Right cardiac atrium (tissue), 5 donors: Measurements from ENCODE around the gene DNAJC13. TPM values are rescaled to one million over a fixed set of nuclear protein-coding genes. Genes with fewer than 3 reads are reported as not detected.

ENCODE experiments used
- ATAC-seq, 2 donors: fragments of 200-7000 bp; cut with Tn5 transposase; one replicate each; pipeline versions ENCODE4 v1.8.0 to v1.9.1; 2020; ENCODE audit warnings: moderate library complexity in 2 of 2, mild to moderate bottlenecking in 1 of 2
- DNase-seq, 3 donors: peaks; one replicate each; pipeline ENCODE4 v3.0.0-alpha.2; 2020
- H3K27ac ChIP-seq: one replicate; pipeline ENCODE4 v1.5.1; 2013; ENCODE audit warnings: mild to moderate bottlenecking, low read length, control low read depth, moderate library complexity
- H3K27me3 ChIP-seq: one replicate; pipeline ENCODE4 v1.6.1; 2013; ENCODE audit not compliant: control insufficient read depth, insufficient read depth
- H3K4me1 ChIP-seq: one replicate; pipeline ENCODE4 v1.6.1; 2013; ENCODE audit warnings: low read length; ENCODE audit not compliant: control insufficient read depth, insufficient read depth
- H3K4me3 ChIP-seq: one replicate; pipeline ENCODE4 v1.5.1; 2013; ENCODE audit warnings: low read length, control low read depth
- H3K9me3 ChIP-seq: one replicate; pipeline ENCODE4 v1.6.1; 2013; ENCODE audit warnings: low read length; ENCODE audit not compliant: control insufficient read depth
- WGBS: extraction: QIAGEN DNeasy Blood & Tissue Kit; methylation state at CpG from one replicate; pipeline ENCODE4 v1.1.7; 2013; 5-methylcytosine and 5-hydroxymethylcytosine counted together
- intact Hi-C, 4 donors: fragments of 100-400 bp; cut with DNase I; formaldehyde crosslinking; loops; one replicate each; pipeline versions ENCODE4 v1.11.0 to v1.14.0; 2022 to 2023
- polyA plus RNA-seq: library from polyadenylated mRNA; stranded (reverse); fragments of 200-250 nt; gene quantifications from one replicate; pipeline ENCODE4 v1.2.3, GENCODE V29; 2013
- total RNA-seq, 4 donors: library from RNA; stranded (reverse); fragmentation: NEBNext Ultra II Directional; extraction: Animal tissue kit (Norgen Biotek cat#: 25700); gene quantifications; one replicate each; pipeline ENCODE4 v1.2.1, GENCODE V29; 2021
- donor health status: healthy with polysubstance abuse.
- donor health status: DM: no; HTN: yes; CAD: no.
- donor health status: DM: no; HTN: no; CAD: no.
- donor health status: DM: no; HTN: yes; CAD: no; lungs with severe emphysema.
- donor health status: DM: yes; HTN: yes; CAD: no.

The DNAJC13 gene
- total and polyA plus RNA-seq, 5 donors = 9.3 to 32.4 (median 30.2) TPM

GRCh38 chr3:132519914-132520313 lies 102.6 kb downstream of the DNAJC13 start:
- DNase-seq = no peak
- H3K27me3 ChIP-seq = no peaks in the 10 kb centered on the region
- ATAC-seq = no peak
- H3K4me3 ChIP-seq = no peak overlapping the region
- H3K9me3 ChIP-seq = no peaks in the 10 kb centered on the region
- 82% methylated on average over 5 of the region's 5 CpGs for WGBS
- H3K27ac ChIP-seq = no peak overlapping the region
- intact Hi-C loops = no loop called here
- H3K4me1 ChIP-seq = no peaks in the 10 kb centered on the region

- 50% methylated on average over 5 of the region's 5 CpGs for WGBS
Observed at GRCh38 chr3:132521901-132522300, 104.6 kb downstream of the DNAJC13 start.

GRCh38 chr3:132522353-132522752 lies 105.1 kb downstream of the DNAJC13 start:
- H3K9me3 ChIP-seq = no peaks in the 10 kb centered on the region
- no peaks in the 10 kb centered on the region for H3K27me3 ChIP-seq
- H3K27ac ChIP-seq = no peak overlapping the region
- DNase-seq (no peak), ATAC-seq (no peak)
- H3K4me1 ChIP-seq = no peaks in the 10 kb centered on the region
- no peak overlapping the region for H3K4me3 ChIP-seq
- intact Hi-C loops = no loop called here
- 92% methylated on average over 3 of the region's 3 CpGs for WGBS

More at GRCh38 chr3:132521901-132522300, 104.6 kb downstream of the DNAJC13 start:
- H3K4me3 ChIP-seq = no peak overlapping the region
- DNase-seq (no peak), ATAC-seq (no peak)
- no peaks in the 10 kb centered on the region for H3K4me1 ChIP-seq
- no peaks in the 10 kb centered on the region for H3K9me3 ChIP-seq
- no peak overlapping the region for H3K27ac ChIP-seq
- no peaks in the 10 kb centered on the region for H3K27me3 ChIP-seq
- intact Hi-C loops = no loop called here

GRCh38 chr3:132530624-132531023 lies 113.3 kb downstream of the DNAJC13 start:
- Histone ChIP-seq H3K9me3 (no peaks in the 10 kb centered on the region), H3K27ac (no peak overlapping the region), H3K27me3 (no peaks in the 10 kb centered on the region), H3K4me3 (no peak overlapping the region), H3K4me1 (no peaks in the 10 kb centered on the region)
- no peak for DNase-seq
- ATAC-seq = no peak
- intact Hi-C loops = no loop called here
- WGBS = 82% methylated on average over 3 of the region's 3 CpGs

GRCh38 chr3:132535575-132536441 lies 118.5 kb downstream of the DNAJC13 start:
- no peaks in the 10 kb centered on the region for H3K9me3 ChIP-seq
- peaks cover 3% of the 10 kb centered on the region for H3K4me1 ChIP-seq
- 53% methylated on average over 7 of the region's 7 CpGs for WGBS
- H3K27ac ChIP-seq = no peak overlapping the region
- intact Hi-C loops = loop anchor here (2.0 to 5.0 kb wide), 2 partner anchors 106 to 107 kb away; no protein-coding TSS in a partner anchor
- no peak overlapping the region for H3K4me3 ChIP-seq
- DNase-seq (peak in 2 of 3 donors; percentile 62 to 69), ATAC-seq (peak; percentile 88 to 90)
- no peaks in the 10 kb centered on the region for H3K27me3 ChIP-seq

- intact Hi-C loops = loop anchor here (2.0 to 5.0 kb wide), 2 partner anchors 106 kb away; no protein-coding TSS in a partner anchor
- Histone ChIP-seq H3K27ac (no peak overlapping the region), H3K4me1 (peaks cover 3% of the 10 kb centered on the region), H3K4me3 (no peak overlapping the region), H3K9me3 (no peaks in the 10 kb centered on the region), H3K27me3 (no peaks in the 10 kb centered on the region)
- no peak for DNase-seq
- ATAC-seq = peak in 1 of 2 donors; percentile 37
- WGBS = 85% methylated on average over 3 of the region's 3 CpGs
Observed at GRCh38 chr3:132536442-132537153, 119.3 kb downstream of the DNAJC13 start.

- H3K4me1 ChIP-seq = peaks cover 3% of the 10 kb centered on the region
- no peak overlapping the region for H3K4me3 ChIP-seq
- H3K27me3 ChIP-seq = no peaks in the 10 kb centered on the region
- no peak overlapping the region for H3K27ac ChIP-seq
- H3K9me3 ChIP-seq = no peaks in the 10 kb centered on the region
- WGBS = 80% methylated on average over 1 of the region's 1 CpG
- intact Hi-C loops = loop anchor here (2.0 to 5.0 kb wide), 2 partner anchors 105 to 106 kb away; no protein-coding TSS in a partner anchor
- ATAC-seq (no peak), DNase-seq (no peak)
Observed at GRCh38 chr3:132537297-132537696, 120.0 kb downstream of the DNAJC13 start.

GRCh38 chr3:132538072-132538471 lies 120.8 kb downstream of the DNAJC13 start:
- Histone ChIP-seq H3K4me1 (peaks cover 3% of the 10 kb centered on the region), H3K27ac (no peak overlapping the region), H3K27me3 (no peaks in the 10 kb centered on the region), H3K4me3 (no peak overlapping the region), H3K9me3 (no peaks in the 10 kb centered on the region)
- ATAC-seq = no peak
- WGBS = 60% methylated on average over 5 of the region's 5 CpGs
- DNase-seq = no peak
- intact Hi-C loops = loop anchor here in 3 of 4 donors (5.0 kb wide), 1 partner anchor 104 kb away; no protein-coding TSS in a partner anchor

- Histone ChIP-seq H3K4me1 (peaks cover 3% of the 10 kb centered on the region), H3K4me3 (no peak overlapping the region), H3K27me3 (no peaks in the 10 kb centered on the region), H3K27ac (no peak overlapping the region), H3K9me3 (no peaks in the 10 kb centered on the region)
- 73% methylated on average over 3 of the region's 3 CpGs for WGBS
- ATAC-seq (no peak), DNase-seq (no peak)
- intact Hi-C loops = loop anchor here in 3 of 4 donors (5.0 kb wide), 1 partner anchor 103 kb away; no protein-coding TSS in a partner anchor
Observed at GRCh38 chr3:132539681-132540080, 122.4 kb downstream of the DNAJC13 start.

GRCh38 chr3:132542577-132542976 lies 125.3 kb downstream of the DNAJC13 start:
- Histone ChIP-seq H3K9me3 (no peaks in the 10 kb centered on the region), H3K27ac (no peak overlapping the region), H3K4me3 (no peak overlapping the region), H3K4me1 (no peaks in the 10 kb centered on the region), H3K27me3 (no peaks in the 10 kb centered on the region)
- ATAC-seq (no peak), DNase-seq (no peak)
- intact Hi-C loops = no loop called here
- 66% methylated on average over 2 of the region's 2 CpGs for WGBS
